Umbilical cord (tissue), 2 donors: ENCODE results near the gene RTL1. TPM values are rescaled to one million over a fixed set of nuclear protein-coding genes. Genes with fewer than 3 reads are reported as not detected.

ENCODE experiments used
- DNase-seq: peaks from one replicate; pipeline ENCODE4 v3.0.0-alpha.2; 2015; ENCODE audit warnings: low spot score
- total RNA-seq: library from RNA; depleted of rRNA; stranded (reverse); fragments of >200 nt; gene quantifications from one replicate; pipeline ENCODE4 v1.2.3, GENCODE V29; 2014; ENCODE audit warnings: low replicate concordance; ENCODE audit not compliant: insufficient read depth

The RTL1 gene
- total RNA-seq, 1 donor from 2014 or later = 3.6 TPM

DNA sequence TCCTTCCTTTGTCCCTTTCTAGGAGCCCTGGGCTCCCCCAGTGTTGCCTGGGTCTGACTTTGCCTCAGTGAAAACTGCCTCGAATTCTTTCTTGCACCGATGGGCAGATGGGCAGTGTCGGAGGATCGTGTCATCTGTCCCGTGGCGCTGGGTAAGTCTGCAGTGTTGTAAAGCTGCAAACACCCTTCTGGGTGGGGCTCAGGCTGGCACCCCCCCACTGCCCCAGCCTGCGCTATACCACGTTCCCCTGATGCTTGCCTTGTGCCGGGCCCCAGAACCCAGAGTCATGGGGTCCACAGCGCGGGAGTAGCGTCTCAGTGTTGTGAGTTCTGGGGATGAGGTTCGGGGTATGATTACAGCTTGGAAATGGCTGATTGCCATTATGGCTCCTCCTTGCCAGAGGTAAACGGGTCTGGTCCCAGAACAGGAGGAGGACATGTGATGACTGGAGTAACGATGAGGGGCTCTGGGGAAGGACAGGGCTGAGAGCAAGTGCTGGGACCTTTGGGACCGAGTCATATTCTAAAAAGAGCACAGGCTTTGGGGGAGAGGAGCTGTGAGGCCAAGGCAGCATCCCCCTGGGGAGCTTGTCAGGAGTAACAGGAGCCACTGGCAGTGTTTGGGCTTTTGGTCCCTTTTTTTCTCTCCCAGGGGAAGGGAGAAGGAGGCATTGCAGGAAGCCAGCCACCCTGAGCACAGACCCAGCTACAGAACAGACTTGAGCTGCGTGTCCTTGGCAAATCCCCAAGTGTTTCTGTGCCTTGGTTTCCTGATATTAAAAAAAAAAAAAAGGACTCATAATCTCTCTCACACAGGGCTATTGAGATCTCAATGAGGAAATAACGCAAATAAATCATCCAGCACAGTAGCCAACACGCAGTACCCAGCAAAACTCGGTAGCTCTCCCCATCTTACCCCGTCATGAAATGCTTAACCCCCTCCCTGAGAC, 4.3 kb downstream of the RTL1 start:
- DNase-seq = peak; percentile 74

GRCh38 chr14:100898465-100898864, 5.1 kb downstream of the RTL1 start:
- DNase-seq = no peak

GRCh38 chr14:100896369-100897060, 7.0 kb downstream of the RTL1 start:
- DNase-seq = no peak

DNA sequence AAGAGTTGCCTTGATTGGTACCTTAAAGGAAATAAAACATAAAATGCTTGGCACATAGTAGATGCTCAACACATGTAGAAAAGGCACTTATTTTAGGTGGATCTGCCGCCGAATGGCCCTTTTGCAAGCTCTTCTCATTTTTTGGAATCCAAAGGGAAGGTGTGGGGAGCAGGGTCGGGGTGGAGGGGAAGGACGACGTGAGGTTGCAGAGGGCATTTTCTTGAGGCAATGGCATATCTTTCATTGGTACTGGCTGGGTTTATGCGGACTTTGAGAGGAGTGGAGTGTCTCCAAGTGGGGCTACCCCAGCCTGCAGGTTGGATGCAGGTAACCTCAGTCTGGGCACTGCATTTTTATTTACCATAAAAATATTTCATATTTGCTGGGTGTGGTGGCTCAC, 8.1 kb downstream of the RTL1 start:
- no peak for DNase-seq

DNA sequence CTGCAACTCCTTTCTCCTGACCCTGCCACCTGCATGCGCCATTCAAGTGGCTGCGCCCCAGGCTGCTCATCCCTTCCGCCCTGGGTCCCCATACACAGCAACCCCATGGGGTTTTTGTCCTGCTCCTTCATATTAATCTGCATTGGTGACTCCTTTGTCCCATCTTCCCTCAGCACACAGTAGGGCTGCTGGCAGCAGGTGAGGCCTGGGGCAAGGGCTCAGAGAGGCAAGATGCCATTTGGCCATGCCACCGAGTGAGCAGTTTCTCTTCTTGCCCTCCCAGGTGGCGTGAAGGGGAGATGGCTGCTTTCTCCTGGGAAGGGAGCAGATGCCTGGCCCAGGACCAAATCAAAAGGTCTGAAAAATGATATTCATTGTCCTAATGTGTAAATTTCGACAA, 9.1 kb downstream of the RTL1 start:
- no peak for DNase-seq

- no peak for DNase-seq
These were observed 9.8 kb downstream of the RTL1 start for GRCh38 chr14:100893760-100894159.

- no peak for DNase-seq
These were observed 10.3 kb downstream of the RTL1 start for GRCh38 chr14:100893228-100893601.

- no peak for DNase-seq
These were observed 10.9 kb downstream of the RTL1 start for GRCh38 chr14:100892496-100893227.

- DNase-seq = no peak
These were observed 11.7 kb downstream of the RTL1 start for GRCh38 chr14:100891501-100892445.

GRCh38 chr14:100891051-100891450, 12.5 kb downstream of the RTL1 start:
- DNase-seq = no peak

GRCh38 chr14:100890061-100890850, 13.3 kb downstream of the RTL1 start:
- no peak for DNase-seq

- no peak for DNase-seq
These were observed 13.9 kb downstream of the RTL1 start for GRCh38 chr14:100889641-100890040.

DNA sequence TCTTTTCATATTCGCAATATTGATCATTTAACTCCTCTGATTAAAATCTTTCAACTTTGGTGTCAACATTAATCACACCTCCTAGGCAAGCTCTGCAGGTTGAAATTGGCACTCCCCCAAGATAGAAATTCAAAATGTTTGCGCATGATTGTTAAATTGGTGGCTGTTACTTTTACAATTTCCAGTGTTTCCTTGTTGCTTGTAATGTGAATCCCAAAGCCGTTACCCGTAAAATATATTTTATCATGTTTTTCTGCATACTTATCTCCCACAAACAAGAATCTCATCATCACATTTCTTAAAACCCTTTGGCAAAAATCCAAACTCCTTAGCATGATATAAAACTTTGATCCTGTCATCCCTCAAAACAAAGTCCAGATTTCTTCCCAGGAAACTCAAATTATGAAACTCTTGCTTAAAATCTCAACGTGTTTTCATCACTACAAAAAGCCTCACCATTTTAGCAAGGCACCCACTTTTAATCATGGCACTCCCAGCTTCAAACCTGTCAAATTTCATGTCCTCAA, 14.7 kb downstream of the RTL1 start:
- peak; percentile 83 for DNase-seq

GRCh38 chr14:100887728-100888335, 15.7 kb downstream of the RTL1 start:
- DNase-seq = peak; percentile 67

- DNase-seq = peak; percentile 83
These were observed 17.9 kb downstream of the RTL1 start for GRCh38 chr14:100885617-100886016.

GRCh38 chr14:100885196-100885595, 18.3 kb downstream of the RTL1 start:
- no peak for DNase-seq

DNA sequence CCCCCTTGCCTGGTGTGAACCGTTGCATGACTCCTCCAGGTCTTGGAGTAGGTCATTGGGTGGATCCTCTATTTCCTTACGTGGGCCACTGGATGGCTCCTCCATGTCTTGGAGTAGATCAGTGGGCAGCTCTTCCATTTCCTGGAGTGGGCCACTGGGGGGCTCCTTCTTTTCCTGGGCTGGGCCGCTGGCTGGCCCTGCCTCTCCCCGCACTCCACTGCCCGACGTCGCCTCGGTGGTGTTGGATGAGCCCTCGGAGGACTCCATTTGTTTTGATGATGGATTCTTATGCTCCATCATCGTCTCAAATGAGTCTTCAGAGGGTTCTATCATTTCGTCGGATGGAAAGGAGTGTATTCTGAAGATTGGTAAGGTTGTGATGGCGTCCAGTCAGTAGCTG, 19.1 kb downstream of the RTL1 start:
- DNase-seq = no peak

GRCh38 chr14:100883789-100884101, 19.8 kb downstream of the RTL1 start:
- no peak for DNase-seq

DNA sequence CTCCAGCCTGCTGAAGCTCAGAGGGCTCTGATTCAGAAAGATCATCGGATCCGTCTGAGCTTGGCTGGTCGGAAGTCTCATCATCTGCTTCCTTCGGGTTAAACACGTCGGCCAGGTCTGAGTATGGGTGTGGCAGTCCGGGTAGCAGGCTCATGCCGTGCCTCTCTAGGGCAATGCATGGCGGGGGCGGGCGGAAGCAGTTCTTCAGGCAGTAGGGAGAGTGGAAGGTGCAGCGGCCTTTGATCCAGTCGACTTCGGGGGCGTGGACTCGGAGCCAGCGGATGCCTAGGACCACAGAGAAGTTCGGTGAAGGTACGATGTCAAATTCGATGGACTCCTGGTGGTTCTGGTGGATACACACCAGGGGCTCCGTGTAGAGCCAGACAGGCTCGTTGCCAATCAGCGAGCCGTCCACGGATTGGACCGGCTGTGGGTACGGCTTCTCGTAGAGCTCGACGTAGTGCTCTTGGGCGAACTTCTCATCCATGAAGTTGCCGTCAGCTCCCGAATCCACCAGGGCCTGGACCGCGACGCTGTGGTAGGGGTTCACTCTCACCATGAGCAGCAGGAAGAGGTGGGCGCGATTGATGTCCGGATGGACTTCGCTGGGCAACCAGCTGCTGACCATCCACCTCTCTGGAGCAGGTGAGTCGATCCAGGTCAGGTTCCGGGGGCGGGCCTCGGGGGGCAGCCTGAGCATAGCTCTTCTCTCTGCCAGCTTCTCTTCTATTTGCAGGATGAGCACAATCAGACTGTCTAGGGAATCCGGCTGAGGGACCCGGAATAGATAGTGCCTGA, 20.3 kb downstream of the RTL1 start:
- DNase-seq = no peak
